SK-N-MC (cell line): Measurements from ENCODE around the gene PLEKHO2.
"Not testable (repeated sequence)": the region's sequence is repeated elsewhere in the genome, so short reads cannot be mapped to it uniquely, and the experiment has no call there.

Experiments used
- DNase-seq: peaks from one replicate; pipeline ENCODE4 v3.0.0-alpha.2; 2011; ENCODE audit warnings: low read depth, low spot score
- H3K27ac ChIP-seq: fragments of 200-600 bp; sonication (generic); 2 replicates; pipeline ENCODE4 v1.5.1; 2016; ENCODE audit warnings: mixed run types
- H3K36me3 ChIP-seq: fragments of 200-600 bp; sonication (generic); 2 replicates; pipeline ENCODE4 v1.6.1; 2017; ENCODE audit warnings: antibody characterized with exemption, low read length, mixed read lengths; ENCODE audit not compliant: insufficient read depth
- H3K4me3 ChIP-seq: fragments of 200-600 bp; sonication (generic); 2 replicates; pipeline ENCODE4 v1.5.1; 2016
- H3K9ac ChIP-seq: fragments of 200-600 bp; sonication (generic); 2 replicates; pipeline ENCODE4 v1.8.0; 2017; ENCODE audit warnings: mixed run types, mixed read lengths; ENCODE audit not compliant: insufficient read length
- H3K9me3 ChIP-seq: fragments of 200-600 bp; sonication (generic); 2 replicates; pipeline ENCODE4 v1.6.1; 2017; ENCODE audit warnings: low read depth, mild to moderate bottlenecking, antibody characterized with exemption, low read length, moderate library complexity, mixed read lengths
- EZH2 ChIP-seq: fragments of 200-600 bp; sonication (generic); IDR thresholded peaks from one replicate; pipeline ENCODE4 v1.6.1; 2017; ENCODE audit warnings: antibody characterized with exemption
- FOXP2 ChIP-seq: optimal IDR thresholded peaks from 2 replicates; pipeline ENCODE3; 2011; ENCODE audit warnings: mild to moderate bottlenecking, moderate library complexity; ENCODE audit not compliant: insufficient read depth; ENCODE audit errors: extremely low read length, control extremely low read depth
- POLR2AphosphoS5 ChIP-seq: IDR thresholded peaks from 2 replicates; pipeline ENCODE4 v1.6.1; 2012; ENCODE audit warnings: mild to moderate bottlenecking, low read depth, low read length, borderline replicate concordance

PLEKHO2 gene

GRCh38 chr15:64807051-64807749, 34.5 kb upstream of the PLEKHO2 start:
- no peak overlapping the region for H3K27ac ChIP-seq
- H3K4me3 ChIP-seq: no peak overlapping the region
- H3K9ac ChIP-seq: no peak overlapping the region
- no peak for DNase-seq
- H3K9me3 ChIP-seq: no peaks in the 10 kb centered on the region
- H3K36me3 ChIP-seq: no peaks in the 10 kb centered on the region
- TF ChIP-seq POLR2AphosphoS5 (no peak), FOXP2 (no peak), EZH2 (no peak)

- H3K27ac ChIP-seq: no peak overlapping the region
- H3K36me3 ChIP-seq: no peaks in the 10 kb centered on the region
- H3K9me3 ChIP-seq: no peaks in the 10 kb centered on the region
- H3K4me3 ChIP-seq: no peak overlapping the region
- no peak overlapping the region for H3K9ac ChIP-seq
- DNase-seq: no peak
- TF ChIP-seq FOXP2 (no peak), POLR2AphosphoS5 (no peak), EZH2 (no peak)
These were observed 33.9 kb upstream of the PLEKHO2 start for GRCh38 chr15:64807751-64808222.

- Histone ChIP-seq H3K9ac (no peak overlapping the region), H3K4me3 (no peak overlapping the region), H3K9me3 (no peaks in the 10 kb centered on the region), H3K36me3 (no peaks in the 10 kb centered on the region), H3K27ac (no peak overlapping the region)
- TF ChIP-seq POLR2AphosphoS5 (no peak), EZH2 (no peak), FOXP2 (no peak)
- DNase-seq: no peak
These were observed 32.8 kb upstream of the PLEKHO2 start for GRCh38 chr15:64808785-64809453.

GRCh38 chr15:64809649-64810496, 31.8 kb upstream of the PLEKHO2 start:
- no peak for DNase-seq
- Histone ChIP-seq H3K36me3 (no peaks in the 10 kb centered on the region), H3K9ac (no peak overlapping the region), H3K4me3 (no peak overlapping the region), H3K9me3 (no peaks in the 10 kb centered on the region), H3K27ac (no peak overlapping the region)
- no peak for TF ChIP-seq POLR2AphosphoS5
- no peak for TF ChIP-seq EZH2
- no peak for TF ChIP-seq FOXP2

- no peak for TF ChIP-seq POLR2AphosphoS5
- no peak for DNase-seq
- Histone ChIP-seq H3K36me3 (no peaks in the 10 kb centered on the region; the same call in 1 of the 2 replicates), H3K27ac (no peak overlapping the region), H3K9me3 (no peaks in the 10 kb centered on the region), H3K9ac (no peak overlapping the region), H3K4me3 (no peak overlapping the region)
These were observed 31.0 kb upstream of the PLEKHO2 start for GRCh38 chr15:64810497-64811326.

GRCh38 chr15:64813075-64813474, 28.6 kb upstream of the PLEKHO2 start:
- Histone ChIP-seq H3K9me3 (no peaks in the 10 kb centered on the region), H3K4me3 (no peak overlapping the region), H3K9ac (no peak overlapping the region), H3K27ac (no peak overlapping the region), H3K36me3 (peaks cover 11% of the 10 kb centered on the region; the same call in 1 of the 2 replicates)
- DNase-seq: no peak
- no peak for TF ChIP-seq POLR2AphosphoS5
- TF ChIP-seq EZH2: no peak
- no peak for TF ChIP-seq FOXP2

- not testable (repeated sequence) for DNase-seq, H3K9ac ChIP-seq, H3K9me3 ChIP-seq, H3K27ac ChIP-seq, H3K4me3 ChIP-seq
- H3K36me3 ChIP-seq: peaks cover 20% of the 10 kb centered on the region; the same call in 1 of the 2 replicates
These were observed 27.4 kb upstream of the PLEKHO2 start for GRCh38 chr15:64814283-64814682.

GRCh38 chr15:64814965-64815364, 26.8 kb upstream of the PLEKHO2 start:
- not testable (repeated sequence) for DNase-seq, H3K9me3 ChIP-seq, H3K4me3 ChIP-seq, H3K27ac ChIP-seq, H3K9ac ChIP-seq
- H3K36me3 ChIP-seq: peaks cover 25% of the 10 kb centered on the region; the same call in 1 of the 2 replicates
